HEK293 (cell line): Measurements from ENCODE around the gene SNAP47.

Experiments used
- EGR2 ChIP-seq: fragments of 450-650 bp; formaldehyde crosslinking; IDR thresholded peaks from 2 replicates; pipeline ENCODE4 v1.5.1; 2016; ENCODE audit warnings: low read depth, missing biosample characterization, missing genetic modification characterization
- HOXA7 ChIP-seq: sonication (generic); formaldehyde crosslinking; IDR thresholded peaks from 2 replicates; pipeline ENCODE4 v1.8.1; 2022; ENCODE audit warnings: missing genetic modification reagents, borderline replicate concordance
- KLF1 ChIP-seq: fragments of 450-650 bp; formaldehyde crosslinking; IDR thresholded peaks from 2 replicates; pipeline ENCODE4 v1.5.1; 2016; ENCODE audit warnings: missing biosample characterization, missing genetic modification characterization
- KLF9 ChIP-seq: fragments of 450-650 bp; formaldehyde crosslinking; IDR thresholded peaks from 2 replicates; pipeline ENCODE4 v1.5.1; 2016; ENCODE audit warnings: missing biosample characterization, missing genetic modification characterization, low read depth
- MEIS1 ChIP-seq: sonication (generic); formaldehyde crosslinking; IDR thresholded peaks from 2 replicates; pipeline ENCODE4 v1.8.1; 2022; ENCODE audit warnings: missing genetic modification reagents, mild to moderate bottlenecking, borderline replicate concordance
- MZF1 ChIP-seq: fragments of 450-650 bp; formaldehyde crosslinking; IDR thresholded peaks from 2 replicates; pipeline ENCODE4 v1.5.1; 2017; ENCODE audit warnings: missing biosample characterization, missing genetic modification characterization, borderline replicate concordance
- OVOL3 ChIP-seq: fragments of 450-650 bp; formaldehyde crosslinking; IDR thresholded peaks from 2 replicates; pipeline ENCODE4 v1.5.1; 2016; ENCODE audit warnings: missing biosample characterization, missing genetic modification characterization
- SETDB1 ChIP-seq: IDR thresholded peaks from one replicate; pipeline ENCODE4 v1.6.1; 2017; ENCODE audit warnings: mild to moderate bottlenecking, low read length, moderate library complexity, mixed read lengths; ENCODE audit not compliant: insufficient read length
- SP3 ChIP-seq: fragments of 450-650 bp; formaldehyde crosslinking; IDR thresholded peaks from 2 replicates; pipeline ENCODE4 v1.5.1; 2016; ENCODE audit warnings: missing biosample characterization, missing genetic modification characterization
- WT1 ChIP-seq: fragments of 450-650 bp; formaldehyde crosslinking; IDR thresholded peaks from 2 replicates; pipeline ENCODE4 v1.5.1; 2016; ENCODE audit warnings: missing biosample characterization, missing genetic modification characterization
- ZBTB17 ChIP-seq: fragments of 450-650 bp; formaldehyde crosslinking; IDR thresholded peaks from 2 replicates; pipeline ENCODE4 v1.5.1; 2016; ENCODE audit warnings: missing biosample characterization, missing genetic modification characterization
- ZBTB48 ChIP-seq: fragments of 450-650 bp; formaldehyde crosslinking; IDR thresholded peaks from 2 replicates; pipeline ENCODE4 v1.5.1; 2016; ENCODE audit warnings: missing biosample characterization, missing genetic modification characterization
- ZFP3 ChIP-seq: fragments of 450-650 bp; formaldehyde crosslinking; IDR thresholded peaks from 2 replicates; pipeline ENCODE4 v1.5.1; 2016; ENCODE audit warnings: low read depth, missing biosample characterization, missing genetic modification characterization
- ZNF10 ChIP-seq: fragments of 450-650 bp; formaldehyde crosslinking; IDR thresholded peaks from 2 replicates; pipeline ENCODE4 v1.5.1; 2017; ENCODE audit warnings: missing biosample characterization, missing genetic modification characterization
- ZNF138 ChIP-seq: fragments of 450-650 bp; formaldehyde crosslinking; IDR thresholded peaks from 2 replicates; pipeline ENCODE4 v1.5.1; 2016; ENCODE audit warnings: missing biosample characterization, missing genetic modification characterization, borderline replicate concordance
- ZNF169 ChIP-seq: fragments of 450-650 bp; formaldehyde crosslinking; IDR thresholded peaks from 2 replicates; pipeline ENCODE4 v1.5.1; 2016; ENCODE audit warnings: missing biosample characterization, missing genetic modification characterization
- ZNF2 ChIP-seq: fragments of 450-650 bp; formaldehyde crosslinking; IDR thresholded peaks from 2 replicates; pipeline ENCODE4 v1.5.1; 2016; ENCODE audit warnings: missing biosample characterization, missing genetic modification characterization
- ZNF223 ChIP-seq: fragments of 450-650 bp; formaldehyde crosslinking; IDR thresholded peaks from 2 replicates; pipeline ENCODE4 v1.5.1; 2016; ENCODE audit warnings: missing biosample characterization, missing genetic modification characterization
- ZNF23 ChIP-seq: fragments of 450-650 bp; formaldehyde crosslinking; IDR thresholded peaks from 2 replicates; pipeline ENCODE4 v1.5.1; 2016; ENCODE audit warnings: missing biosample characterization, missing genetic modification characterization, borderline replicate concordance
- ZNF366 ChIP-seq: fragments of 450-650 bp; formaldehyde crosslinking; conservative IDR thresholded peaks from 2 replicates; pipeline ENCODE4 v1.5.1; 2016; ENCODE audit warnings: missing biosample characterization, missing genetic modification characterization
- ZNF416 ChIP-seq: fragments of 450-650 bp; formaldehyde crosslinking; IDR thresholded peaks from 2 replicates; pipeline ENCODE4 v1.5.1; 2016; ENCODE audit warnings: missing biosample characterization, missing genetic modification characterization
- ZNF558 ChIP-seq: fragments of 450-650 bp; formaldehyde crosslinking; IDR thresholded peaks from 2 replicates; pipeline ENCODE4 v1.5.1; 2016; ENCODE audit warnings: missing biosample characterization, missing genetic modification characterization
- ZNF585B ChIP-seq: fragments of 450-650 bp; formaldehyde crosslinking; IDR thresholded peaks from 2 replicates; pipeline ENCODE4 v1.5.1; 2016; ENCODE audit warnings: missing biosample characterization, missing genetic modification characterization
- ZNF600 ChIP-seq: fragments of 450-650 bp; formaldehyde crosslinking; IDR thresholded peaks from 2 replicates; pipeline ENCODE4 v1.5.1; 2016; ENCODE audit warnings: missing biosample characterization, missing genetic modification characterization
- ZNF621 ChIP-seq: fragments of 450-650 bp; formaldehyde crosslinking; IDR thresholded peaks from 2 replicates; pipeline ENCODE4 v1.5.1; 2017; ENCODE audit warnings: missing biosample characterization, missing genetic modification characterization
- ZSCAN30 ChIP-seq: fragments of 450-650 bp; IDR thresholded peaks from 2 replicates; pipeline ENCODE4 v1.5.1; 2018; ENCODE audit warnings: missing biosample characterization, mild to moderate bottlenecking, missing genetic modification characterization, moderate library complexity
- ZXDB ChIP-seq: fragments of 450-650 bp; formaldehyde crosslinking; IDR thresholded peaks from 2 replicates; pipeline ENCODE4 v1.5.1; 2016; ENCODE audit warnings: missing biosample characterization, missing genetic modification characterization
- TF ChIP-seq, protein P1 (sequence below): fragments of 450-650 bp; formaldehyde crosslinking; IDR thresholded peaks from 2 replicates; pipeline ENCODE4 v1.5.1; 2016; ENCODE audit warnings: missing biosample characterization, missing genetic modification characterization
- TF ChIP-seq, protein P2 (sequence below): fragments of 450-650 bp; formaldehyde crosslinking; IDR thresholded peaks from 2 replicates; pipeline ENCODE4 v1.5.1; 2016; ENCODE audit warnings: missing biosample characterization, missing genetic modification characterization
- TF ChIP-seq, protein P3 (sequence below): fragments of 450-650 bp; formaldehyde crosslinking; IDR thresholded peaks from 2 replicates; pipeline ENCODE4 v1.5.1; 2016; ENCODE audit warnings: missing biosample characterization, missing genetic modification characterization
- TF ChIP-seq, protein P4 (sequence below): fragments of 450-650 bp; formaldehyde crosslinking; conservative IDR thresholded peaks from 2 replicates; pipeline ENCODE4 v1.5.1; 2016; ENCODE audit warnings: low read depth, missing biosample characterization, missing genetic modification characterization
- TF ChIP-seq, protein P5 (sequence below): fragments of 450-650 bp; IDR thresholded peaks from 2 replicates; pipeline ENCODE4 v1.5.1; 2018; ENCODE audit warnings: missing biosample characterization, mild to moderate bottlenecking, missing genetic modification characterization

The SNAP47 gene

DNA sequence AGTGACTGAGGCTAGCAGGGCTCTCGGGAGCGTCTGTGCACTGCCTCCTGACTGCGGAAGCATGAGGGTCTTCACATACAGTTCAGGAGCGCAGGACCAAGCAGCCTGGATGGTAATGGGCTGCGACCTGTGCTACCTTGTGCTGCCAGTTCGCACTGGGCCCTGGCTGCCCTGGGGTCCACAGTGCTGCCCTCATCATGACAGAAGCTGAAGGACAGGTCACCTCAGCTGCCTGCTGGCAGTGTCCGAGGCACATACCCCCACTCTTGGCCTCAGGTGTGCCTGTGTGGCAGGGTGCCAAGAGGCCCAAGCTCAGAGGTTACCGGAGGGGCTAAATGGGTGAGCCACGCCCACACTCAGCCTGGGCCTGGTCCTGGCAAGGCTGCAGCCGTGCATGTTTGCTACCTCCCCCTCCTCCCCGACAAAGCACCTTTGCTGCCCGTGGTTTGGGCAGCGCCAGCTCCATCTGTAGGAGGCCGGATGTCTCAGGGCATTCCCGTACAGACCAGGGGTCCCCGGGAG, 4.5 kb upstream of the SNAP47 start (continued):
- TF ChIP-seq, protein P1, sequence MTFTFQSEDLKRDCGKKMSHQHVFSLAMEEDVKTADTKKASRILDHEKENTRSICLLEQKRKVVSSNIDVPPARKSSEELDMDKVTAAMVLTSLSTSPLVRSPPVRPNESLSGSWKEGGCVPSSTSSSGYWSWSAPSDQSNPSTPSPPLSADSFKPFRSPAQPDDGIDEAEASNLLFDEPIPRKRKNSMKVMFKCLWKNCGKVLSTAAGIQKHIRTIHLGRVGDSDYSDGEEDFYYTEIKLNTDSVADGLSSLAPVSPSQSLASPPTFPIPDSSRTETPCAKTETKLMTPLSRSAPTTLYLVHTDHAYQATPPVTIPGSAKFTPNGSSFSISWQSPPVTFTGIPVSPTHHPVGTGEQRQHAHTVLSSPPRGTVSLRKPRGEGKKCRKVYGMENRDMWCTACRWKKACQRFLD (tag by site-specific recombination): no peak
- TF ChIP-seq ZNF10 (tag by site-specific recombination) (no peak), ZNF366 (tag by site-specific recombination) (no peak), ZXDB (peak; percentile 25; the same call in 1 of the 2 replicates), KLF1 (tag by site-specific recombination) (peak; percentile 53), ZNF558 (tag by site-specific recombination) (no peak), ZNF2 (tag by site-specific recombination) (peak; percentile 60; the same call in 1 of the 2 replicates), ZSCAN30 (no peak), EGR2 (tag by site-specific recombination) (0 out of 2 replicates have a peak, but pooled peaks have one; percentile 23), ZNF600 (tag by site-specific recombination) (peak; percentile 75; the same call in 1 of the 2 replicates), ZNF23 (tag by site-specific recombination) (no peak), ZNF138 (tag by site-specific recombination) (no peak), ZFP3 (tag by site-specific recombination) (no peak), ZBTB48 (peak; percentile 20; the same call in 1 of the 2 replicates), ZNF169 (tag by site-specific recombination) (no peak), MZF1 (tag by site-specific recombination) (no peak), ZNF621 (tag by site-specific recombination) (no peak), SETDB1 (no peak), OVOL3 (tag by site-specific recombination) (no peak), SP3 (tag by site-specific recombination) (no peak), HOXA7 (no peak), ZBTB17 (tag by site-specific recombination) (no peak), MEIS1 (CRISPR knock-in tag) (no peak), ZNF585B (no peak), ZNF223 (tag by site-specific recombination) (peak; percentile 92), WT1 (tag by site-specific recombination) (no peak), KLF9 (tag by site-specific recombination) (peak; percentile 82), ZNF416 (tag by site-specific recombination) (no peak)
- TF ChIP-seq, protein P2, sequence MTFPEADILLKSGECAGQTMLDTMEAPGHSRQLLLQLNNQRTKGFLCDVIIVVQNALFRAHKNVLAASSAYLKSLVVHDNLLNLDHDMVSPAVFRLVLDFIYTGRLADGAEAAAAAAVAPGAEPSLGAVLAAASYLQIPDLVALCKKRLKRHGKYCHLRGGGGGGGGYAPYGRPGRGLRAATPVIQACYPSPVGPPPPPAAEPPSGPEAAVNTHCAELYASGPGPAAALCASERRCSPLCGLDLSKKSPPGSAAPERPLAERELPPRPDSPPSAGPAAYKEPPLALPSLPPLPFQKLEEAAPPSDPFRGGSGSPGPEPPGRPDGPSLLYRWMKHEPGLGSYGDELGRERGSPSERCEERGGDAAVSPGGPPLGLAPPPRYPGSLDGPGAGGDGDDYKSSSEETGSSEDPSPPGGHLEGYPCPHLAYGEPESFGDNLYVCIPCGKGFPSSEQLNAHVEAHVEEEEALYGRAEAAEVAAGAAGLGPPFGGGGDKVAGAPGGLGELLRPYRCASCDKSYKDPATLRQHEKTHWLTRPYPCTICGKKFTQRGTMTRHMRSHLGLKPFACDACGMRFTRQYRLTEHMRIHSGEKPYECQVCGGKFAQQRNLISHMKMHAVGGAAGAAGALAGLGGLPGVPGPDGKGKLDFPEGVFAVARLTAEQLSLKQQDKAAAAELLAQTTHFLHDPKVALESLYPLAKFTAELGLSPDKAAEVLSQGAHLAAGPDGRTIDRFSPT (tag by site-specific recombination): peak; percentile 43; the same call in 1 of the 2 replicates
- TF ChIP-seq, protein P3, sequence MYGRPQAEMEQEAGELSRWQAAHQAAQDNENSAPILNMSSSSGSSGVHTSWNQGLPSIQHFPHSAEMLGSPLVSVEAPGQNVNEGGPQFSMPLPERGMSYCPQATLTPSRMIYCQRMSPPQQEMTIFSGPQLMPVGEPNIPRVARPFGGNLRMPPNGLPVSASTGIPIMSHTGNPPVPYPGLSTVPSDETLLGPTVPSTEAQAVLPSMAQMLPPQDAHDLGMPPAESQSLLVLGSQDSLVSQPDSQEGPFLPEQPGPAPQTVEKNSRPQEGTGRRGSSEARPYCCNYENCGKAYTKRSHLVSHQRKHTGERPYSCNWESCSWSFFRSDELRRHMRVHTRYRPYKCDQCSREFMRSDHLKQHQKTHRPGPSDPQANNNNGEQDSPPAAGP: no peak
- TF ChIP-seq, protein P4, sequence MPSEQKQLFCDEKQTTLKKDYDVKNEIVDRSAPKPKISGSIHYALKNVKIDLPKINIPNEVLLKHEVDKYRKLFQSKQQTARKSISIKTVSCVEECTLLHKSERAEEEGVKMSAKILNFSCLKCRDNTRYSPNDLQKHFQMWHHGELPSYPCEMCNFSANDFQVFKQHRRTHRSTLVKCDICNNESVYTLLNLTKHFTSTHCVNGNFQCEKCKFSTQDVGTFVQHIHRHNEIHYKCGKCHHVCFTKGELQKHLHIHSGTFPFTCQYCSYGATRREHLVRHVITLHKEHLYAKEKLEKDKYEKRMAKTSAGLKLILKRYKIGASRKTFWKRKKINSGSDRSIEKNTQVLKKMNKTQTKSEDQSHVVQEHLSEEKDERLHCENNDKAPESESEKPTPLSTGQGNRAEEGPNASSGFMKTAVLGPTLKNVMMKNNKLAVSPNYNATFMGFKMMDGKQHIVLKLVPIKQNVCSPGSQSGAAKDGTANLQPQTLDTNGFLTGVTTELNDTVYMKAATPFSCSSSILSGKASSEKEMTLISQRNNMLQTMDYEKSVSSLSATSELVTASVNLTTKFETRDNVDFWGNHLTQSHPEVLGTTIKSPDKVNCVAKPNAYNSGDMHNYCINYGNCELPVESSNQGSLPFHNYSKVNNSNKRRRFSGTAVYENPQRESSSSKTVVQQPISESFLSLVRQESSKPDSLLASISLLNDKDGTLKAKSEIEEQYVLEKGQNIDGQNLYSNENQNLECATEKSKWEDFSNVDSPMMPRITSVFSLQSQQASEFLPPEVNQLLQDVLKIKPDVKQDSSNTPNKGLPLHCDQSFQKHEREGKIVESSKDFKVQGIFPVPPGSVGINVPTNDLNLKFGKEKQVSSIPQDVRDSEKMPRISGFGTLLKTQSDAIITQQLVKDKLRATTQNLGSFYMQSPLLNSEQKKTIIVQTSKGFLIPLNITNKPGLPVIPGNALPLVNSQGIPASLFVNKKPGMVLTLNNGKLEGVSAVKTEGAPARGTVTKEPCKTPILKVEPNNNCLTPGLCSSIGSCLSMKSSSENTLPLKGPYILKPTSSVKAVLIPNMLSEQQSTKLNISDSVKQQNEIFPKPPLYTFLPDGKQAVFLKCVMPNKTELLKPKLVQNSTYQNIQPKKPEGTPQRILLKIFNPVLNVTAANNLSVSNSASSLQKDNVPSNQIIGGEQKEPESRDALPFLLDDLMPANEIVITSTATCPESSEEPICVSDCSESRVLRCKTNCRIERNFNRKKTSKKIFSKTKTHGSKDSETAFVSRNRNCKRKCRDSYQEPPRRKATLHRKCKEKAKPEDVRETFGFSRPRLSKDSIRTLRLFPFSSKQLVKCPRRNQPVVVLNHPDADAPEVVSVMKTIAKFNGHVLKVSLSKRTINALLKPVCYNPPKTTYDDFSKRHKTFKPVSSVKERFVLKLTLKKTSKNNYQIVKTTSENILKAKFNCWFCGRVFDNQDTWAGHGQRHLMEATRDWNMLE (tag by site-specific recombination): no peak
- TF ChIP-seq, protein P5, sequence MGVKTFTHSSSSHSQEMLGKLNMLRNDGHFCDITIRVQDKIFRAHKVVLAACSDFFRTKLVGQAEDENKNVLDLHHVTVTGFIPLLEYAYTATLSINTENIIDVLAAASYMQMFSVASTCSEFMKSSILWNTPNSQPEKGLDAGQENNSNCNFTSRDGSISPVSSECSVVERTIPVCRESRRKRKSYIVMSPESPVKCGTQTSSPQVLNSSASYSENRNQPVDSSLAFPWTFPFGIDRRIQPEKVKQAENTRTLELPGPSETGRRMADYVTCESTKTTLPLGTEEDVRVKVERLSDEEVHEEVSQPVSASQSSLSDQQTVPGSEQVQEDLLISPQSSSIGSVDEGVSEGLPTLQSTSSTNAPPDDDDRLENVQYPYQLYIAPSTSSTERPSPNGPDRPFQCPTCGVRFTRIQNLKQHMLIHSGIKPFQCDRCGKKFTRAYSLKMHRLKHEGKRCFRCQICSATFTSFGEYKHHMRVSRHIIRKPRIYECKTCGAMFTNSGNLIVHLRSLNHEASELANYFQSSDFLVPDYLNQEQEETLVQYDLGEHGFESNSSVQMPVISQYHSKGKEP (tag by site-specific recombination): no peak
